ENCODE data around the gene BRPF3.

DNA sequence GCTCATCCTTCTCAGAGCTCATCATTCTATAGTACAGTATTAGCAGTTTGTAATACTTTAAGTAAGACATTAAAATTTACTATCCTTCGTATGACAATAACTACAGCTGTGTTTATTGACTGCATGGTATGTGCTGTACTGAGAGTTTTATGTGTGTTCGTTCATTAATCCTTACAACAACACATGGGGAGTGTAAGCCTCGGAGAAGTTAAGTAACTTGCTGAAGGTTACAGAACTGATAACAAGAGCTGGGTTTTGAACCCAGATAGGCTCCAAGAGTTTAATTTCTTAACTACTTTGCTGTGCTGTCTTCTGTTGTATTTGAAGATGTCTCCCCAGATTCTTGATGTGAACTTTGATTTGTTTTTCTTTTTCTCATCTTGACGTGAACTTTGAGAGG is 23.7 kb downstream of the BRPF3 start:
- TF ChIP-seq, protein P1, sequence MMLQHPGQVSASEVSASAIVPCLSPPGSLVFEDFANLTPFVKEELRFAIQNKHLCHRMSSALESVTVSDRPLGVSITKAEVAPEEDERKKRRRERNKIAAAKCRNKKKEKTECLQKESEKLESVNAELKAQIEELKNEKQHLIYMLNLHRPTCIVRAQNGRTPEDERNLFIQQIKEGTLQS (IDR thresholded peaks at IDR 0.05; ENCODE audit: borderline replicate concordance, extremely low read depth, low read depth, low read length), result no peak
- TF ChIP-seq, protein P2, sequence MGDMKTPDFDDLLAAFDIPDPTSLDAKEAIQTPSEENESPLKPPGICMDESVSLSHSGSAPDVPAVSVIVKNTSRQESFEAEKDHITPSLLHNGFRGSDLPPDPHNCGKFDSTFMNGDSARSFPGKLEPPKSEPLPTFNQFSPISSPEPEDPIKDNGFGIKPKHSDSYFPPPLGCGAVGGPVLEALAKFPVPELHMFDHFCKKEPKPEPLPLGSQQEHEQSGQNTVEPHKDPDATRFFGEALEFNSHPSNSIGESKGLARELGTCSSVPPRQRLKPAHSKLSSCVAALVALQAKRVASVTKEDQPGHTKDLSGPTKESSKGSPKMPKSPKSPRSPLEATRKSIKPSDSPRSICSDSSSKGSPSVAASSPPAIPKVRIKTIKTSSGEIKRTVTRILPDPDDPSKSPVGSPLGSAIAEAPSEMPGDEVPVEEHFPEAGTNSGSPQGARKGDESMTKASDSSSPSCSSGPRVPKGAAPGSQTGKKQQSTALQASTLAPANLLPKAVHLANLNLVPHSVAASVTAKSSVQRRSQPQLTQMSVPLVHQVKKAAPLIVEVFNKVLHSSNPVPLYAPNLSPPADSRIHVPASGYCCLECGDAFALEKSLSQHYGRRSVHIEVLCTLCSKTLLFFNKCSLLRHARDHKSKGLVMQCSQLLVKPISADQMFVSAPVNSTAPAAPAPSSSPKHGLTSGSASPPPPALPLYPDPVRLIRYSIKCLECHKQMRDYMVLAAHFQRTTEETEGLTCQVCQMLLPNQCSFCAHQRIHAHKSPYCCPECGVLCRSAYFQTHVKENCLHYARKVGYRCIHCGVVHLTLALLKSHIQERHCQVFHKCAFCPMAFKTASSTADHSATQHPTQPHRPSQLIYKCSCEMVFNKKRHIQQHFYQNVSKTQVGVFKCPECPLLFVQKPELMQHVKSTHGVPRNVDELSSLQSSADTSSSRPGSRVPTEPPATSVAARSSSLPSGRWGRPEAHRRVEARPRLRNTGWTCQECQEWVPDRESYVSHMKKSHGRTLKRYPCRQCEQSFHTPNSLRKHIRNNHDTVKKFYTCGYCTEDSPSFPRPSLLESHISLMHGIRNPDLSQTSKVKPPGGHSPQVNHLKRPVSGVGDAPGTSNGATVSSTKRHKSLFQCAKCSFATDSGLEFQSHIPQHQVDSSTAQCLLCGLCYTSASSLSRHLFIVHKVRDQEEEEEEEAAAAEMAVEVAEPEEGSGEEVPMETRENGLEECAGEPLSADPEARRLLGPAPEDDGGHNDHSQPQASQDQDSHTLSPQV (IDR thresholded peaks at IDR 0.05), result no peak
- TF ChIP-seq POLR2A (IDR thresholded peaks at IDR 0.05; ENCODE audit: low read depth, low read length) (no peak), YY1 (IDR thresholded peaks at IDR 0.05; ENCODE audit: low read depth, low read length) (no peak), EGR1 (IDR thresholded peaks at IDR 0.05; ENCODE audit: borderline replicate concordance in 1 of 2, low read depth in 2 of 2, low read length in 2 of 2) (no peak), CEBPB (IDR thresholded peaks at IDR 0.05; ENCODE audit: borderline replicate concordance in 1 of 2, low read depth in 2 of 2, low read length in 2 of 2) (no peak)
- TF ChIP-seq, protein P3, sequence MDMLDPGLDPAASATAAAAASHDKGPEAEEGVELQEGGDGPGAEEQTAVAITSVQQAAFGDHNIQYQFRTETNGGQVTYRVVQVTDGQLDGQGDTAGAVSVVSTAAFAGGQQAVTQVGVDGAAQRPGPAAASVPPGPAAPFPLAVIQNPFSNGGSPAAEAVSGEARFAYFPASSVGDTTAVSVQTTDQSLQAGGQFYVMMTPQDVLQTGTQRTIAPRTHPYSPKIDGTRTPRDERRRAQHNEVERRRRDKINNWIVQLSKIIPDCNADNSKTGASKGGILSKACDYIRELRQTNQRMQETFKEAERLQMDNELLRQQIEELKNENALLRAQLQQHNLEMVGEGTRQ (IDR thresholded peaks at IDR 0.05; ENCODE audit: borderline replicate concordance, low read depth, low read length), result no peak
- TF ChIP-seq, protein P4, sequence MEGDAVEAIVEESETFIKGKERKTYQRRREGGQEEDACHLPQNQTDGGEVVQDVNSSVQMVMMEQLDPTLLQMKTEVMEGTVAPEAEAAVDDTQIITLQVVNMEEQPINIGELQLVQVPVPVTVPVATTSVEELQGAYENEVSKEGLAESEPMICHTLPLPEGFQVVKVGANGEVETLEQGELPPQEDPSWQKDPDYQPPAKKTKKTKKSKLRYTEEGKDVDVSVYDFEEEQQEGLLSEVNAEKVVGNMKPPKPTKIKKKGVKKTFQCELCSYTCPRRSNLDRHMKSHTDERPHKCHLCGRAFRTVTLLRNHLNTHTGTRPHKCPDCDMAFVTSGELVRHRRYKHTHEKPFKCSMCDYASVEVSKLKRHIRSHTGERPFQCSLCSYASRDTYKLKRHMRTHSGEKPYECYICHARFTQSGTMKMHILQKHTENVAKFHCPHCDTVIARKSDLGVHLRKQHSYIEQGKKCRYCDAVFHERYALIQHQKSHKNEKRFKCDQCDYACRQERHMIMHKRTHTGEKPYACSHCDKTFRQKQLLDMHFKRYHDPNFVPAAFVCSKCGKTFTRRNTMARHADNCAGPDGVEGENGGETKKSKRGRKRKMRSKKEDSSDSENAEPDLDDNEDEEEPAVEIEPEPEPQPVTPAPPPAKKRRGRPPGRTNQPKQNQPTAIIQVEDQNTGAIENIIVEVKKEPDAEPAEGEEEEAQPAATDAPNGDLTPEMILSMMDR (IDR thresholded peaks at IDR 0.05 in 2 of 3, conservative IDR thresholded peaks at IDR 0.05 in 1 of 3; ENCODE audit: control insufficient read depth in 2 of 3, extremely low read depth in 1 of 3, insufficient read depth in 1 of 3, low read depth in 3 of 3, low read length in 3 of 3), result no peak

Measured in GM12878 (cell line).